ENCODE data around the gene PRR14.
A peak's percentile ranks its signal among the peaks of the same experiment; 100 is the strongest.

The PRR14 gene

DNA sequence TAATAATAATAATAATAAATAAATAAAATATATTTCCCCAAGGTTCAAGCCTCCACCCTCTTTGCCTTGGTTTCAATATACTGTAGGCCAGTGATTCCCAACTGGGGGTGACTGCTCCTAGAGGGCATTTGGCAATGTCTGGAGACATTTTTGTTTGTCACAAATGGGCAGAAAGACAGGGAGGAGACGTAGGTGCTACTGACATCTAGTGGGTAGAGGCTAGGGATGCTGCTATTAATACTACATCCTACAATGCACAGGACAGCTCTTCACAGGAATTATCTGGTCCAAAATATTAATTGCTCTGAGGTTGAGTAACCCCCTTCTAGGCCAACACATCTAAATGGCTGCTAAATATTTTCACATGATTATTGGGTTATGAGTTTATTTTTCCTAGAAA lies 12.8 kb upstream of the PRR14 start:
- Histone ChIP-seq H3K4me2 (no peak overlapping the region), H4K20me1 (no peaks in the 10 kb centered on the region), H3K27ac (no peak overlapping the region), H3K27me3 (no peaks in the 10 kb centered on the region), H3K36me3 (no peaks in the 10 kb centered on the region), H3K4me1 (peaks cover 27 to 35% (median 30%) of the 10 kb centered on the region in 10 experiments), H3K9ac (no peak overlapping the region), H3K9me3 (replicated peaks in 1 of 11) (no peaks in the 10 kb centered on the region), H3K4me3 (no peak overlapping the region)
- no peak for TF ChIP-seq Cebpa-rat (IDR thresholded peaks at IDR 0.05)

DNA sequence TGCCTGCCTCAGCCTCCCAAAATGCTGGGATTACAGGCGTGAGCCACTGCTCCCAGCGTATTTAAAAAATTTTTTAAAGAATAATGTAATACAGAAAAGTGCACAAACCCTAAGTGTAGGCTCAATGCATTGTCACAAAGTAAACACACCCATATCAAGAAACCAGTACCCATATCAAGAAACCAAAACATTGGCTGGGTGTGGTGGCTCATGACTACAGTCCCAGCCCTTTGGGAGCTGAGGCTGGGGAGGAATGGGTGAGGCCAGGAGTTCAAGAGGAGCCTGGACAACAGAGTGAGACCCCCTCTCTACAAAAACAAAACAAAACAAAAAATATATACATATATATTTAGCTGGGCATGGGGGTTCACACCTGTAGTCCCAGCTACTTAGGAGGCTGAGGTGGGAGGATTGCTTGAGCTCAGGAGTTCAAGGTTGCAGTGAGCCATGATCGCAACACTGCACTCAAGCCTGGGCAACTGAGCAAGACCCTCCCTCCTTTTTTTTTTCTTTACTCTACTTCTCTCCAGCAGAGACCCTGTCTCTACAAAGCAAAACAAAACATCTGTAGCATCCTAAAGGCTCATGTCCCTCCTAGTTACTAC lies 9.3 kb upstream of the PRR14 start:
- Histone ChIP-seq H3K36me3 (no peaks in the 10 kb centered on the region), H3K4me3 (no peak overlapping the region), H4K20me1 (no peaks in the 10 kb centered on the region), H3K27me3 (no peaks in the 10 kb centered on the region), H3K27ac (no peak overlapping the region), H3K4me2 (no peak overlapping the region), H3K4me1 (peaks cover 4 to 11% (median 7%) of the 10 kb centered on the region in 10 experiments; a peak in 18 of 20 replicates), H3K9ac (no peak overlapping the region), H3K9me3 (replicated peaks in 1 of 11) (no peaks in the 10 kb centered on the region)
- TF ChIP-seq Cebpa-rat (IDR thresholded peaks at IDR 0.05) = no peak

DNA sequence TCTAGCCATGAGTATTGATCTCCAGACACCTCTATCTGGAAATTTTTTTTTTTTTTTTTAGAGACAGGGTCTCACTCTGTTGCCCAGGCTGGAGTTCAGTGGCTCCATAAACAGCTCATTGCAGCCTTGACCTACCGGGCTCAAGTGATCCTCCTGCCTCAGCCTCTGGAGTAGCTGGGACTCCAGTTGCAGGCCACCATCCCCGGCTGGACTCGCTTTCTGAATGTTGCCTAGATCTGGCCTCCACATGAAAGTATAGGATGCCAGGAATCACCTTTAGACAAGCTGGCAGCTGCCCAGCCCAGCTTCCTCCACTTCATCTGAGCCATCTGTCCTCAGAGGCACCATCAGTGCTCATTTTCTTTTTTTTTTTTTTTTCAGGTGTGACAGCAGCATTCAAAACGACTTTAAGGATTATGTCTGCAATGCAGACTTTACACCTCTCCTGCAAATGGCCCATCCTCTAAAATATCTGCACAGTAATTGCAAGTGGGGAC lies 6.4 kb upstream of the PRR14 start:
- H3K27me3 ChIP-seq = no peaks in the 10 kb centered on the region
- no peak overlapping the region for H3K9ac ChIP-seq
- no peak overlapping the region for H3K4me2 ChIP-seq
- no peaks in the 10 kb centered on the region for H4K20me1 ChIP-seq
- no peak overlapping the region for H3K27ac ChIP-seq
- no peak for TF ChIP-seq Cebpa-rat (IDR thresholded peaks at IDR 0.05)
- no peaks in the 10 kb centered on the region for H3K36me3 ChIP-seq
- no peak overlapping the region for H3K4me3 ChIP-seq
- H3K4me1 ChIP-seq = peaks cover 0 to 15% (median 7%) of the 10 kb centered on the region in 10 experiments; a peak in 13 of 20 replicates
- no peaks in the 10 kb centered on the region for H3K9me3 ChIP-seq (replicated peaks in 1 of 11)

DNA sequence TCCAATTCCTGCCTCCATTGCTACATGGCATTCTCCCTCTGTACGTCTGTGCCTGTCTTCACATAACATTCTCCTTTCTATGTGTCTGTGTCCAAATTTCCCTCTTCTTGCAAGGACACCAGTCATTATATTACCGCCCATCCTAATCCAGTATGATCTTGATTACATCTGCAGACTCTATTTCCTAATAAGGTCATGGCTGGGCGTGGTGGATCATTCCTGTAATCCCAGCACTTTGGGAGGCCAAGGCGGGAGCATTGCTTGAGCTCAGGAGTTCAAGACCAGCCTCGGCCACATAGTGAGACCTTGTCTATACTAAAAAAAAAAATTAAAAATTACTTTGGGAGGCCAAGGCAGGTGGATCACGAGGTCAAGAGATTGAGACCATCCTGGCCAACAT lies 5.0 kb upstream of the PRR14 start:
- no peaks in the 10 kb centered on the region for H3K36me3 ChIP-seq
- no peak overlapping the region for H3K4me3 ChIP-seq
- H3K9ac ChIP-seq = no peak overlapping the region
- no peak overlapping the region for H3K4me2 ChIP-seq
- H3K9me3 ChIP-seq (replicated peaks in 1 of 11) = no peaks in the 10 kb centered on the region
- H3K27ac ChIP-seq = no peak overlapping the region
- no peak for TF ChIP-seq Cebpa-rat (IDR thresholded peaks at IDR 0.05)
- H3K27me3 ChIP-seq = no peaks in the 10 kb centered on the region
- peaks cover 8 to 23% (median 15%) of the 10 kb centered on the region in 10 experiments; a peak in 18 of 20 replicates for H3K4me1 ChIP-seq
- H4K20me1 ChIP-seq = no peaks in the 10 kb centered on the region

DNA sequence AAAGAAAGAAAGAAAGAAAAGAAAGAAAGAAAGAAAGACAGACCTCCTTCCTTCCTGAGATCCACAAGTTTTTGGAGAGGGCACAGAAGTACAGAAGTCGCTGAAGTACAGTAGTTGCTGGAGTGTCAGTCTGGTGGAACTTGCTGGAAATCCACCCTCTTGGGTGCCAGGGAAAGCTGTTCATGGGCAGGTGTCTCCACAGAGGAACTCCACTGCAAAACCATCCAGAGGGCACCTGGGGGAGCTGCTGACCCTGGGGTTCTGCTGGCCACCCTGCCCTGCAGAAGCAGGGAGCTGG lies 3.5 kb upstream of the PRR14 start:
- H3K4me1 ChIP-seq = peaks cover 13 to 31% (median 24%) of the 10 kb centered on the region in 10 experiments
- H4K20me1 ChIP-seq = peaks cover 0 to 6% (median 0%) of the 10 kb centered on the region in 11 experiments; a peak in 1 of 22 replicates
- H3K4me2 ChIP-seq = peak overlapping the region in 4 of 11 experiments; percentile 13 to 32 (median 24); a peak in 2 of 22 replicates
- no peak overlapping the region for H3K9ac ChIP-seq
- H3K36me3 ChIP-seq = peaks cover 0 to 1% (median 0%) of the 10 kb centered on the region in 11 experiments; a peak in 3 of 22 replicates
- H3K27ac ChIP-seq = peak overlapping the region in 1 of 11 experiments; percentile 10; a peak in 1 of 22 replicates
- no peak overlapping the region for H3K4me3 ChIP-seq
- no peaks in the 10 kb centered on the region for H3K27me3 ChIP-seq
- no peaks in the 10 kb centered on the region for H3K9me3 ChIP-seq (replicated peaks in 1 of 11)
- TF ChIP-seq Cebpa-rat (IDR thresholded peaks at IDR 0.05) = no peak

DNA sequence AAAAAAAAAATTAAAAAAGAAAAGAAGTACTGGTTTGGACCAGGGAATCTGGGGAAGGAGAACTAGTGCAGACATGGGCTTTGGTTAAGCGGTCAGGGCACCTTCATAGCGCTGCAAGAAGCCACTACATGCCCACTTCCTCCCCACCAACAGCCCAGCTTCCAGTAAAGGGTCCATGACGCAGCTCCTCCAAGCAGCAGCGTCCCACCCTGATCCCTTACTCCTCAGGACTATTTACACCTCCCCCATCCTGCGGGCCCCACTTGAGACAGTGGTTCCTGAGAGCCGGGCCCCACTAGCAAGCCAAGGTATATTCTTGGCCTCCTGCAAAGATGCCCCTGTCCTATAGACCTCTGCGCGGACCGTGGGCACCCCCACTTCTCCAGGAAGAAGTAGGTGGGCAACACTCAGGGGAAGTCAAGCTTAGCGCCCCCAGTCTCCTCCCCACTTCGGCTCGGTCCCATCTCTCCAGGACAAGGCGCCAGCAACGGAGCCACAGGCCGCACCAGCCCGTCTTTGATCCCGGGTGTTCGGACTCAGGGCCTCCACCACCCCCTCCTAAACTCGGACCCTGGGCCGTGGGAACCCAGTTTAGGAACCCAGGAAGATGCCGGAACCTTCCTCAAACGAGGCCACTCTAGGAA lies 913 bp upstream of the PRR14 start:
- H3K9ac ChIP-seq = peak overlapping the region; percentile 68 to 91 (median 85)
- no peaks in the 10 kb centered on the region for H3K9me3 ChIP-seq (replicated peaks in 1 of 11)
- no peak for TF ChIP-seq Cebpa-rat (IDR thresholded peaks at IDR 0.05)
- H3K27ac ChIP-seq = peak overlapping the region; percentile 81 to 90 (median 84)
- H3K36me3 ChIP-seq = peaks cover 11 to 28% (median 22%) of the 10 kb centered on the region in 11 experiments; a peak in 19 of 22 replicates
- no peaks in the 10 kb centered on the region for H3K27me3 ChIP-seq
- H4K20me1 ChIP-seq = peaks cover 0 to 18% (median 0%) of the 10 kb centered on the region in 11 experiments; a peak in 2 of 22 replicates
- peaks cover 27 to 42% (median 34%) of the 10 kb centered on the region in 10 experiments for H3K4me1 ChIP-seq
- peak overlapping the region; percentile 60 to 100 (median 72) for H3K4me2 ChIP-seq
- H3K4me3 ChIP-seq = peak overlapping the region in 9 of 10 experiments; percentile 33 to 98 (median 78); a peak in 13 of 20 replicates

DNA sequence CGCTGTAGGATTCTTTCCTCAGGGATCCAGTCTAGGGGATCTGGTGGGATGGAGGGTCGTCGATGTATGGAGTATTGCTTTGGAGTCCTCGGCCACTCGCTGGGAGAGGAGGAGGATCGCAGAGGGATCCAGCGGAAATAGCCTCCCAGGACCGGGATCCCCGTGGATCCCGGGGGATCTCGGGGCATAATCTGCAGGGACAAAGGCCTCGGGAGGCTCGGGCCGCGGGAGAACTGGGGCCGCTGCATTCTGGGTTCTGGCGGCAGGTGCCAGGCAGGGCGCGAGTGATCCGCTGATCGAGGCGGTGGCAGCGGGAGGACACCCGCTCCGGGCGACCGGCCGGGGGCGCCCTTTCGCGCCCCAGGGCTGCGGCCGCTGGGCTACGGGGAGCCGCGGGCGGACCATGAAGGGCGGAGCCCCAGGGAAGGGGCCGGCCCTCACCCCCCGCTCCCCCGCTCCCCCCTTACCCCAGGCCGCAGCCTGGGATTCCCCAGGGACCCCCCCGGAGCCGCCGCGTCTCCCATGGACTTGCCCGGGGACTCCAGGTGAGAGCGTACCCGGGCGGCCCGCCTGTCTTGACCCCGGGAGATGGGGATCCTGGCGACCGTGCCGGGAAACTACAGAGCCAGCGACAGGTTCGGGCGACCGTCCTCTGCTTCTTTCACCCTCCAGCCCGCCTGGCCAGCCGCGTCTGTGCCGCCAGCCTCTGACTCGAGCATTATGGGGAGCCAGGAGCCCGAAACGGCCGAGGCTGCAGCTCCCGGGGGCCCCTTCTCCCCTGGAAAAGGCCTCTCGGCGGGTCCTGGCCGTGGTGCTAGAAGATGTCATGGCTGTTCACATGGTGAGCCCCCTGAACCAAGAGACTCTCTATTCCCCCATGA lies 604 bp downstream of the PRR14 start:
- no peak for TF ChIP-seq Cebpa-rat (IDR thresholded peaks at IDR 0.05)
- Histone ChIP-seq H3K4me3 (peak overlapping the region; percentile 76 to 98 (median 86)), H3K9me3 (replicated peaks in 1 of 11) (no peaks in the 10 kb centered on the region), H4K20me1 (peaks cover 0 to 18% (median 0%) of the 10 kb centered on the region in 11 experiments; a peak in 2 of 22 replicates), H3K36me3 (peaks cover 24 to 43% (median 37%) of the 10 kb centered on the region in 11 experiments), H3K9ac (peak overlapping the region; percentile 79 to 91 (median 85)), H3K27me3 (no peaks in the 10 kb centered on the region), H3K27ac (peak overlapping the region; percentile 76 to 90 (median 84)), H3K4me1 (peaks cover 33 to 47% (median 37%) of the 10 kb centered on the region in 10 experiments), H3K4me2 (peak overlapping the region; percentile 80 to 100 (median 97))

DNA sequence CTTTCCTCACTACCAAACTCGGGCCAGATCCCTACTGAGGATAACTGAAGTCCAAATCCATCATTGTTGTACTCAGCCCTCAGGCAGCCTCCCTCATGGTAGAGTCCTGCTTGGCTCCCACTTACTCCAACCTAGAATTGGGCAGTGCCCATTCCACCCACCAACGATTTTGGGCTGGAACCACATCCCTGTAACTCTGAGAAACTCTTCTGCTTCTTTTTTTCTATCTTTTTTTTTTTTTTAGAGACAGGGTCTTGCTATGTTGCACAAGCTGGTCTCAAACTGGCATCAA lies 1.2 kb downstream of the PRR14 start:
- H3K36me3 ChIP-seq = peaks cover 24 to 49% (median 41%) of the 10 kb centered on the region in 11 experiments
- H3K27ac ChIP-seq = peak overlapping the region; percentile 56 to 90 (median 84); a peak in 21 of 22 replicates
- peaks cover 34 to 53% (median 39%) of the 10 kb centered on the region in 10 experiments for H3K4me1 ChIP-seq
- H3K27me3 ChIP-seq = no peaks in the 10 kb centered on the region
- H4K20me1 ChIP-seq = peaks cover 0 to 18% (median 0%) of the 10 kb centered on the region in 11 experiments; a peak in 2 of 22 replicates
- peak overlapping the region; percentile 80 to 100 (median 97) for H3K4me2 ChIP-seq
- H3K9ac ChIP-seq = peak overlapping the region; percentile 79 to 91 (median 85)
- peak overlapping the region; percentile 76 to 98 (median 86) for H3K4me3 ChIP-seq
- no peak for TF ChIP-seq Cebpa-rat (IDR thresholded peaks at IDR 0.05)
- H3K9me3 ChIP-seq (replicated peaks in 1 of 11) = no peaks in the 10 kb centered on the region

Data from BLaER1 treated with 17β-estradiol and CSF1 and Interleukin-3, amounts not matched to agents 10 nM and 100 nM (cell line).